ENCODE data around the gene LCK. TPM values are rescaled to one million over a fixed set of nuclear protein-coding genes. Genes with fewer than 3 reads are reported as not detected.

LCK gene
- total RNA-seq, 1 donor from 2014 or later = 1.1 TPM

DNA sequence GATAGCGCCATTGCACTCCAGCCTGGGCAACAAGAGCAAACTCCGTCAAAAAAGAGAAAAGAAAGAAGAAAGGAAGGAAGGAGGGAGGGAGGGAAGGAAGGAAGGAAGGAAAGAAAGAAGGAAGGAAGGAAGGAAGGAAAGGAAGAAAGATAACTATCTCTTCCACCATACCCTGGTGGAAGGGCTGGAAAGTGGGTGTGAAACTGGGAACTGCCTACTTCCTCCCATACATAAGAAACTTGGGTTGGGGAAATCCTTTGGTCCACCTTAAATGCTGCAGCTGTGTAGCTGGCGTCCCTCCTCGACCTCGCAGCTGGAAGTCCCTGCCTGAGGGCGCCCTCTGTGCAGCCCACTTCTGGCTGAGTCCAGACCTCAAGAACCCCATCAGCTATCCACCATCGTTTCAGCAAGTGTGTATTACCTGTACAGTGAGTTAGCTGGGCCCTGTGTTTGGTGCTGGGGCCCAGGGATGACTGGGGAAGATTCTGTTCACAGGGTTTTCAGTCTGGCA, 8.7 kb upstream of the LCK start:
- DNase-seq (ENCODE audit: low spot score) = peak; percentile 28
- Mint-ChIP-seq H3K27me3 (ENCODE audit: unreplicated experiment) (peaks cover 10% of the 10 kb centered on the region), H3K4me1 (ENCODE audit: unreplicated experiment) (peaks cover 14% of the 10 kb centered on the region), H3K27ac (ENCODE audit: unreplicated experiment) (peak overlapping the region; percentile 18), H3K9me3 (ENCODE audit: unreplicated experiment) (no peaks in the 10 kb centered on the region), H3K4me3 (ENCODE audit: unreplicated experiment) (peak overlapping the region; percentile 91), H3K36me3 (ENCODE audit: low read depth, unreplicated experiment) (no peaks in the 10 kb centered on the region)
- TF ChIP-seq CTCF (IDR thresholded peaks at IDR 0.05; ENCODE audit: unreplicated experiment) = no peak

- Mint-ChIP-seq H3K27ac (ENCODE audit: unreplicated experiment) (peak within 1 kb of the TSS; percentile 71), H3K36me3 (ENCODE audit: low read depth, unreplicated experiment) (peaks cover 2% of the 10 kb centered on the region), H3K27me3 (ENCODE audit: unreplicated experiment) (peaks cover 14% of the 10 kb centered on the region), H3K4me3 (ENCODE audit: unreplicated experiment) (peak within 1 kb of the TSS; percentile 51), H3K9me3 (ENCODE audit: unreplicated experiment) (no peaks in the 10 kb centered on the region), H3K4me1 (ENCODE audit: unreplicated experiment) (peaks cover 42% of the 10 kb centered on the region)
- TF ChIP-seq CTCF (IDR thresholded peaks at IDR 0.05; ENCODE audit: unreplicated experiment) = no peak
- DNase-seq (ENCODE audit: low spot score) = no peak
Measured at GRCh38 chr1:32246888-32247273, 4.2 kb upstream of the LCK start, which contains the start of gene FAM167B. Gene FAM167B, plus strand, starts transcription at chr1:32247222. Its CDS starts 200 bp downstream, at chr1:32247422.

DNA sequence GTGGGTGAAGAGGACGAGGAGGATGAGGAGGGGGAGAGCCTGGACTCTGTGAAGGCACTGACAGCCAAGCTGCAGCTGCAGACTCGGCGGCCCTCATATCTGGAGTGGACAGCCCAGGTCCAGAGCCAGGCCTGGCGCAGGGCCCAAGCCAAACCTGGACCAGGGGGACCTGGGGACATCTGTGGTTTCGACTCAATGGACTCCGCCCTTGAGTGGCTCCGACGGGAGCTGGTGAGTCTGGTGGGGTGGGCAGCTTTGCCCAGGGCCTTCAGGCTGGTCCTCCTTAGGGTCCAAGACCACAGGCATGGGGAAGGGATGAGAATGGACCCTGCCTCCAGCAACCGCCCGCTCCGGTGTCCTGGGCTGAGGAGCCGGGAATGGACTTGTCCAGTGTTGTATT, 3.6 kb upstream of the LCK start:
- H3K27me3 Mint-ChIP-seq (ENCODE audit: unreplicated experiment) = peaks cover 17% of the 10 kb centered on the region
- no peak for DNase-seq (ENCODE audit: low spot score)
- H3K36me3 Mint-ChIP-seq (ENCODE audit: low read depth, unreplicated experiment) = peaks cover 5% of the 10 kb centered on the region
- no peak overlapping the region for H3K4me3 Mint-ChIP-seq (ENCODE audit: unreplicated experiment)
- peaks cover 48% of the 10 kb centered on the region for H3K4me1 Mint-ChIP-seq (ENCODE audit: unreplicated experiment)
- no peak overlapping the region for H3K27ac Mint-ChIP-seq (ENCODE audit: unreplicated experiment)
- TF ChIP-seq CTCF (IDR thresholded peaks at IDR 0.05; ENCODE audit: unreplicated experiment) = no peak
- H3K9me3 Mint-ChIP-seq (ENCODE audit: unreplicated experiment) = no peaks in the 10 kb centered on the region

DNA sequence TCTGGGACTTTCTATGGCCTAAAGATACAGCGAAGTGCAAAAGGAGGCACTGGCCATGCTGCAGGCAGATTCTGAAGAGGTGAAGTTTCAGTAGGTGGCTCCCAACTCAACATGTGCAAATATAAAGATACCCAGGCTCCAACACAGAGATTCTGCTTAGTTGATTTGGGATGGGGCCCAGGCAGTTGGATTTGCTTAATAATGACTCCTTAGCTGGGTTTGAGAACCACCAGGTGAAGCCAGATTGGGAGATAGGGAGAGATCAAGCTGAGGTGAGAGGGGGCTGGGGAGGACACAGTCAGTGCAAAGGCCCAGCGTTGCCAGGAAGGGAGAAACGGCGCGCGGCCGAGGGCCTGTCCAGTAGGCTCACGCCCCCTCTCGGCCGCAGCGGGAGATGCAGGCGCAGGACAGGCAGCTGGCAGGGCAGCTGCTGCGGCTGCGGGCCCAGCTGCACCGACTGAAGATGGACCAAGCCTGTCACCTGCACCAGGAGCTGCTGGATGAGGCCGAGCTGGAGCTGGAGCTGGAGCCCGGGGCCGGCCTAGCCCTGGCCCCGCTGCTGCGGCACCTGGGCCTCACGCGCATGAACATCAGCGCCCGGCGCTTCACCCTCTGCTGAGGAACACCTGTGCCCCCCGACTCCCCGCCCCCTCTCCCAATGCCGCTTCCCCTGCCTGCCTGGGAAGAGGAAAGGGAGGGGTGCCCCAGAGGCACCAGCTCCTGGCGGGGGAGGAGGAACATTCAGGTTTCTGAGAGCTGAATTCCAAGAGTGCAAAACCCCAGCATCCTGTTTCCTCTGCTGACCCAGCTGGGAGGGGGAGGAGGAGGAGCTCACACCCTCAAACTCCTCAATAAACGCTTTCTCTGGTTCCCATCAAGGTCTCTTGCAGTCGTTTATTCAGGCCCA, 2.8 kb upstream of the LCK start:
- H3K27me3 Mint-ChIP-seq (ENCODE audit: unreplicated experiment) = peaks cover 18% of the 10 kb centered on the region
- peak; percentile 90 for TF ChIP-seq CTCF (IDR thresholded peaks at IDR 0.05; ENCODE audit: unreplicated experiment)
- H3K36me3 Mint-ChIP-seq (ENCODE audit: low read depth, unreplicated experiment) = peaks cover 5% of the 10 kb centered on the region
- peak overlapping the region; percentile 51 for H3K4me3 Mint-ChIP-seq (ENCODE audit: unreplicated experiment)
- peak; percentile 87 for DNase-seq (ENCODE audit: low spot score)
- H3K9me3 Mint-ChIP-seq (ENCODE audit: unreplicated experiment) = no peaks in the 10 kb centered on the region
- H3K4me1 Mint-ChIP-seq (ENCODE audit: unreplicated experiment) = peaks cover 48% of the 10 kb centered on the region
- H3K27ac Mint-ChIP-seq (ENCODE audit: unreplicated experiment) = peak overlapping the region; percentile 83
